ENCODE results near the gene BRD3OS. TPM values are rescaled to one million over a fixed set of nuclear protein-coding genes. Genes with fewer than 3 reads are reported as not detected.
A peak's percentile ranks its signal among the peaks of the same experiment; 100 is the strongest.

Gene BRD3OS
- total and polyA plus RNA-seq, 2 donors (not counting 1 experiment from before 2014, with no cell fraction given), result 12.0 to 25.3 TPM

DNA sequence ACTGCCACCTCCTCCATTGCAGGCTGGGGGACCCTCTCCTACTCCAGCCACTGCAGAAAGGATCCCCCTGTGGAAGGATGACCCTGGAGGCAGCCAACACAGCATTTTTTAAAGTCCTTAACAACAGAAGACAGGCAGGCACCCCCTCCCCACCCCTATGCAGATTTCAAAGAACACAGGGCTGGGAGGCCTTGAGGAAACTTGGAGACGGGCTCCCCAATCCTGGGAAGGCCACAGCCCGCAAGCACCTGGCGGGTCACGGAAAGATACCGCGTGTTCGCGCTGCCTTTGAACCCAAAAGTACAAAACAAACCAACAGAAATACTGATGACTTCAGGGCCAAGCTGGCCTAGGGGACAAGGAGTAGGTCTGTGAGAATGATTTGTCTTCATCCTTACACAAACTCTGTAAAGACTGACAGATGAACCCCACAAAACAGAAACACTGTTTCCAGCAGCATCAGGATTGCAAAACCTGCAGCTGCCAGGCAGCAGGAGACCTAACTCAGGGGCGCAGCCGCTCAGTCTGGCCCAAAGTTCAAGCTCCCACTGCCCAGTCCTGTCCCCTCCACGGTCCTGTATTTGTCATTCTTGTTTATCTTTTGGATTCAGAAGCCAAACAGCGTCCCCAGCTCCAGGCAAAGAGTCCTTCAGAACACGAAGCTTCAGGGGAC is 46.9 kb upstream of the BRD3OS start:
- Mint-ChIP-seq H3K27me3 (no peaks in the 10 kb centered on the region), H3K27ac (peak overlapping the region; percentile 53), H3K9me3 (ENCODE audit: insufficient read depth) (no peaks in the 10 kb centered on the region), H3K4me3 (no peak overlapping the region), H3K4me1 (peaks cover 81% of the 10 kb centered on the region)
- H3K4me3 ChIP-seq (ENCODE audit: control extremely low read depth in 1 of 5, extremely low read depth in 1 of 5, insufficient read depth in 1 of 5, low read depth in 2 of 5, low read length in 4 of 5), result no peak overlapping the region
- H3K9me3 ChIP-seq (ENCODE audit: control extremely low read depth in 1 of 3, control insufficient read depth in 2 of 3, insufficient read depth in 1 of 3, low read length in 2 of 3), result peaks cover 0 to 3% (median 0%) of the 10 kb centered on the region in 3 donors
- no peak overlapping the region for H2AFZ ChIP-seq (ENCODE audit: insufficient read depth, low read depth, low read length, poor library complexity, severe bottlenecking)
- H3K36me3 ChIP-seq (replicated peaks in 1 of 2; ENCODE audit: control extremely low read depth in 1 of 2, control insufficient read depth in 1 of 2, extremely low read depth in 1 of 2, insufficient read depth in 2 of 2, low read length in 1 of 2), result peaks cover 0 to 3% of the 10 kb centered on the region in 2 experiments
- peaks cover 100% of the 10 kb centered on the region for H3K79me2 ChIP-seq (ENCODE audit: control insufficient read depth, insufficient read depth, low read length)
- peaks cover 65 to 68% of the 10 kb centered on the region in 2 donors for H3K4me1 ChIP-seq (ENCODE audit: control insufficient read depth in 2 of 2, insufficient read depth in 2 of 2, low read length in 2 of 2)
- TF ChIP-seq, protein P1, sequence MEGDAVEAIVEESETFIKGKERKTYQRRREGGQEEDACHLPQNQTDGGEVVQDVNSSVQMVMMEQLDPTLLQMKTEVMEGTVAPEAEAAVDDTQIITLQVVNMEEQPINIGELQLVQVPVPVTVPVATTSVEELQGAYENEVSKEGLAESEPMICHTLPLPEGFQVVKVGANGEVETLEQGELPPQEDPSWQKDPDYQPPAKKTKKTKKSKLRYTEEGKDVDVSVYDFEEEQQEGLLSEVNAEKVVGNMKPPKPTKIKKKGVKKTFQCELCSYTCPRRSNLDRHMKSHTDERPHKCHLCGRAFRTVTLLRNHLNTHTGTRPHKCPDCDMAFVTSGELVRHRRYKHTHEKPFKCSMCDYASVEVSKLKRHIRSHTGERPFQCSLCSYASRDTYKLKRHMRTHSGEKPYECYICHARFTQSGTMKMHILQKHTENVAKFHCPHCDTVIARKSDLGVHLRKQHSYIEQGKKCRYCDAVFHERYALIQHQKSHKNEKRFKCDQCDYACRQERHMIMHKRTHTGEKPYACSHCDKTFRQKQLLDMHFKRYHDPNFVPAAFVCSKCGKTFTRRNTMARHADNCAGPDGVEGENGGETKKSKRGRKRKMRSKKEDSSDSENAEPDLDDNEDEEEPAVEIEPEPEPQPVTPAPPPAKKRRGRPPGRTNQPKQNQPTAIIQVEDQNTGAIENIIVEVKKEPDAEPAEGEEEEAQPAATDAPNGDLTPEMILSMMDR (IDR thresholded peaks at IDR 0.05), result no peak
- no peak for TF ChIP-seq EZH2 (IDR thresholded peaks at IDR 0.05; ENCODE audit: borderline replicate concordance, insufficient read depth, low read depth, low read length, poor library complexity, severe bottlenecking)
- H3K27ac ChIP-seq (ENCODE audit: low read length in 2 of 2), result peak overlapping the region in 1 of 2 donors; percentile 8
- H3K9ac ChIP-seq (ENCODE audit: low read length), result no peak overlapping the region
- 90% methylated on average over 7 of the region's 13 CpGs for WGBS (ENCODE audit: insufficient coverage)
- H4K20me1 ChIP-seq (ENCODE audit: control insufficient read depth, insufficient read depth, low read length, poor library complexity, severe bottlenecking), result peaks cover 100% of the 10 kb centered on the region
- DNase-seq, result no peak
- H3K27me3 ChIP-seq (replicated peaks in 1 of 4; ENCODE audit: control extremely low read depth in 1 of 4, control insufficient read depth in 3 of 4, insufficient read depth in 4 of 4, low read length in 3 of 4), result no peaks in the 10 kb centered on the region
- H3K4me2 ChIP-seq (replicated peaks; ENCODE audit: low read depth, low read length, poor library complexity, severe bottlenecking), result peak overlapping the region; percentile 87
- ChIA-PET CTCF (no interaction called here), POLR2A (no interaction called here)
- intact Hi-C loops (cut with micrococcal nuclease), result no loop called here
- ATAC-seq (ENCODE audit: low read depth), result no peak

DNA sequence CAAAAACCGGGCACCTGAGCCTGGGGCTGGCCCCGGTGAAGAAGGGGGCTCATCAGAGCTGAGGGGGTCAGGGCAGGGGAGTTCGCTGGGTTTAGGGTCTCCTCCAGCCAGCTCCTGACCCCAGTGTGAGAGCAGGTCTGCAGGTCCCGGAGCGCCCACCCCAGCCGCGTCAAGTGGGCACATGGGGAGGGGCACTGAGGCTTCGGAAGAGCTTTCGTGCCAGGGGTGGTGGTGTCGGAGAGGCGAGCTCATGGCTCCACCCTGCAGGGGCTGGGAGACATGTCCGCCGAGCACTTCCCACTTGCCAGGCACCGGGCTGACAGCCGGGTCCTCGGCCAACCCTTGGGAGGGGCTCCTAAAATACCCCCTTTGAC is 46.4 kb upstream of the BRD3OS start:
- H3K4me2 ChIP-seq (replicated peaks; ENCODE audit: low read depth, low read length, poor library complexity, severe bottlenecking), result peak overlapping the region; percentile 87
- Mint-ChIP-seq H3K4me3 (no peak overlapping the region), H3K27me3 (no peaks in the 10 kb centered on the region), H3K9me3 (ENCODE audit: insufficient read depth) (no peaks in the 10 kb centered on the region), H3K4me1 (peaks cover 80% of the 10 kb centered on the region), H3K27ac (peak overlapping the region; percentile 71)
- H3K9me3 ChIP-seq (ENCODE audit: control extremely low read depth in 1 of 3, control insufficient read depth in 2 of 3, insufficient read depth in 1 of 3, low read length in 2 of 3), result no peaks in the 10 kb centered on the region
- intact Hi-C loops (cut with micrococcal nuclease), result no loop called here
- CTCF ChIA-PET, result interaction anchor here (1.7 kb wide), 1 partner anchor 15 kb away, joined by 9 read pairs; no protein-coding TSS in a partner anchor
- peaks cover 100% of the 10 kb centered on the region for H3K79me2 ChIP-seq (ENCODE audit: control insufficient read depth, insufficient read depth, low read length)
- TF ChIP-seq, protein P1 (IDR thresholded peaks at IDR 0.05), result no peak
- no peak for TF ChIP-seq EZH2 (IDR thresholded peaks at IDR 0.05; ENCODE audit: borderline replicate concordance, insufficient read depth, low read depth, low read length, poor library complexity, severe bottlenecking)
- no peak overlapping the region for H3K4me3 ChIP-seq (ENCODE audit: control extremely low read depth in 1 of 5, extremely low read depth in 1 of 5, insufficient read depth in 1 of 5, low read depth in 2 of 5, low read length in 4 of 5)
- H4K20me1 ChIP-seq (ENCODE audit: control insufficient read depth, insufficient read depth, low read length, poor library complexity, severe bottlenecking), result peaks cover 100% of the 10 kb centered on the region
- POLR2A ChIA-PET, result no interaction called here
- peaks cover 0 to 3% of the 10 kb centered on the region in 2 experiments for H3K36me3 ChIP-seq (replicated peaks in 1 of 2; ENCODE audit: control extremely low read depth in 1 of 2, control insufficient read depth in 1 of 2, extremely low read depth in 1 of 2, insufficient read depth in 2 of 2, low read length in 1 of 2)
- H3K9ac ChIP-seq (ENCODE audit: low read length), result no peak overlapping the region
- H3K4me1 ChIP-seq (ENCODE audit: control insufficient read depth in 2 of 2, insufficient read depth in 2 of 2, low read length in 2 of 2), result peaks cover 60 to 62% of the 10 kb centered on the region in 2 donors
- ATAC-seq (ENCODE audit: low read depth), result no peak
- no peaks in the 10 kb centered on the region for H3K27me3 ChIP-seq (replicated peaks in 1 of 4; ENCODE audit: control extremely low read depth in 1 of 4, control insufficient read depth in 3 of 4, insufficient read depth in 4 of 4, low read length in 3 of 4)
- WGBS (ENCODE audit: insufficient coverage), result 85% methylated on average over 16 of the region's 16 CpGs
- H3K27ac ChIP-seq (ENCODE audit: low read length in 2 of 2), result peak overlapping the region in 1 of 2 donors; percentile 76
- DNase-seq, result no peak
- H2AFZ ChIP-seq (ENCODE audit: insufficient read depth, low read depth, low read length, poor library complexity, severe bottlenecking), result no peak overlapping the region
